GM19099 (cell line): Measurements from ENCODE around the gene TST.

Experiments
- POLR2A ChIP-seq: IDR thresholded peaks from 3 replicates; pipeline ENCODE4 v1.6.1; 2011; ENCODE audit warnings: low read depth; ENCODE audit not compliant: insufficient read length; ENCODE audit errors: extremely low read depth

Gene TST

DNA sequence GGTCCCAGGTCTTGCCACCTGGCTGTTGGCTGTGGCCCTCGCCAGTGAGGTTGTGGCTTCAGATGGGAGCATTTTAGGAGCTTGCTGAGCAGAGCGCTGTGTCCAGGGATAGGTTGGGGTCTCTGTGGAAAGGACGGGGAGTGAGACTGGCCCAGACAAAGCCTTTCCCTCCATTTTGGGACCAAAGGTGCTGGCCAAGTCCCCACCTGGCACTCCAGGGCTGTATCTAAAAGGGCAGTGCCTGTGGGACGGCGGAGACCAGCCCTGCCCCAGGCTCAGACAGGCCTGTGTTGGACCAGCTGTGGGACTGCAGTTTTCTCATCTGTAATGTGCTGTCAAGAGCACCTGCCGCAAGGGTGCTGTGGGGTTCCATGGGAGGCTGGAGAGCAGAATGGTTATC lies 27.3 kb upstream of the TST start:
- no peak for TF ChIP-seq POLR2A

DNA sequence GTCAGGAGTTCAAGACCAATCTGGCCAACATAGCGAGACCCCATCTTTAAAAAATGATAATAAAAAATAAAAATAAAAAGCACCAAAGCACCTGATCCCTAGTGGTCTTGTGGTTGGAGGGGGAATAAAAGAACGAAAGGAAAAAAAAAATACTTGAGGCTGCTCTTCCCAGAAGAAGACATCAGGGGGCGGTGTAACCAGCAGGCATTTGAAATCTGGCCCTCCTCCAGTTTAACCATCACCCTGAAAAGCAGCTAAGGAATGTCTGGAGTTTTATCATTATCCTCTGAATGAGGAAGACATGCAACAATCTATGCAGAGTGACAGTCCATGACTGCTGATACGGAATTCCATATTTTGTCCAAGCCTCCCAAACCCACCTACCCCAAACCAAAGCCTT lies 26.7 kb upstream of the TST start:
- no peak for TF ChIP-seq POLR2A

DNA sequence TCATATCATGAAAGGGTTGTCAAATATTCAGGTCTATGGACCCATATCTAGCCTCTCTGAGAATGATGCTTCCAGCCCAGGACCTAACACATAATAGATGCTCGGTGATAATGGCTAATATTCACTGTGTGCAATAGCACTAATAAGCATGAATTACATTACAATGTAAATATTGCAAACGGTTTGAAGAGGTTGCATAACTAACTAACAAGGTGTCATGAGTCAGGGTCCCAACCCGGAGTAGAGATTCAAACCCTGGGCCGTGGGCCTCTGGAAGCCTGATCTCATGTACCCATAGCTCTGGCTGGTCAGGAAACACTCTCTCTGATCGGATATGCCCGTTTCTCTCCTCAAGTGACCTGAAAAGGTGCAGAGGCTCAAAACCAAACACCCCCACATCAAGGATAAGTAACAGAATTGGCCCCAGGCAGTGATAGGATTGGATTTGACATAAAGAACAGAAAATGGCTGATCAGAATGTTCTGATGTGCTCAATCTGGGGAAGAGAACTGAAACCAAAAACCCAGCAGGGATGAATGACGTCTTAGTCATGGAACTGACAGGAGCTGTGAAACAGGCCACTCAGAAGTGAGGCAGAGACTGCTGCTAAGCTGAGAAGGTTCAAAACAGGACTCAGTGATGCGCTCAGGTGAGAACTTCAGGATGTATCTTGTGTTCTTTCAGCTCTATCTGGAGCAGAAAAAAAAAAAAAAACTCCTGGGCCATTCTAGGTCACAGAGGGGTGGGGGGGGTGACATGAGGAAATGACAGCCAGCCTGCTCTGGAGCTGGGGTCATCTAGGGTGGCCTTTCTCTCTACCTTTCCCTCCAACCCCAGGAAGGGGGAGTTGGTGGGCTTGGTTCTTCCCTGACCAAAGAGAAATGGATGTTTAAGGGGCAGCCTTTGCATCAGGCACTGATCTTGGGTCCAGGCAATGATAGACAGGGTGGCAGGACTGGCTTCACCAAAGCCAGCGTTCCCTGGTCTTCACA lies 25.7 kb upstream of the TST start:
- no peak for TF ChIP-seq POLR2A

DNA sequence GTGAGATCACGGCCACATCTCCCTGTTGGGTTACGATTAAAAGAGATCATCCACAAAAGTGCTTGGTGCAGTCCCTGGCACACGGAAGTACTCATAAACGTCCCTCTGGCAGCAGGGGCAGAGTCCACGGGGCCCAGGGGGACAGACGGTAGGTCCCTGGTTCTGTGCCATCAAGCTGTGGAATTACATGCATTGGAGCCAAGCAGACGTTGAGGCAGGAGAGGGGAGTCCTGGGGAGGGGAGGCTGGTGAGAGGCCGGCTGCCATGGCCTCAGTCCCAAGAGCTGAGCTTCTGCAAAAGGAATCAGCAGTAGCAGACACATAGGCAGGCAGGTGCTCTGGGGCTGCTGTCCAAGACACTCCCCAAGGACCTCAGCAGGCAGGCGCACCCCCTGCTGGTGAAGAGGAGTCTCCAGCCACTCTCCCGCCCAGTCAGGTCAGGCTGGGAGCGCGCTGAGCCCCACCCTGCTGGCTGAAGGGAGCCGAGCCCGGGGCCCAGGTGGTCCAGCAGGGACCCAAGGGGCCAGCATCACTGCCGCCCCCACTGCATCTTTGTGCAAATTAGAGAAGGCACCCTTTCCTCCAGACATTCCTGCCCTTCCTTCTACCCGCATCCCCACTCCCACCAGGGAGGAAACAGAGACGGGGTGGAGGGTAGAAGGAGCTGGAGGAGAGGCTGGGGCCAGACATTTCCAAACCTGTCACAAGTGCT lies 24.7 kb upstream of the TST start:
- no peak for TF ChIP-seq POLR2A

DNA sequence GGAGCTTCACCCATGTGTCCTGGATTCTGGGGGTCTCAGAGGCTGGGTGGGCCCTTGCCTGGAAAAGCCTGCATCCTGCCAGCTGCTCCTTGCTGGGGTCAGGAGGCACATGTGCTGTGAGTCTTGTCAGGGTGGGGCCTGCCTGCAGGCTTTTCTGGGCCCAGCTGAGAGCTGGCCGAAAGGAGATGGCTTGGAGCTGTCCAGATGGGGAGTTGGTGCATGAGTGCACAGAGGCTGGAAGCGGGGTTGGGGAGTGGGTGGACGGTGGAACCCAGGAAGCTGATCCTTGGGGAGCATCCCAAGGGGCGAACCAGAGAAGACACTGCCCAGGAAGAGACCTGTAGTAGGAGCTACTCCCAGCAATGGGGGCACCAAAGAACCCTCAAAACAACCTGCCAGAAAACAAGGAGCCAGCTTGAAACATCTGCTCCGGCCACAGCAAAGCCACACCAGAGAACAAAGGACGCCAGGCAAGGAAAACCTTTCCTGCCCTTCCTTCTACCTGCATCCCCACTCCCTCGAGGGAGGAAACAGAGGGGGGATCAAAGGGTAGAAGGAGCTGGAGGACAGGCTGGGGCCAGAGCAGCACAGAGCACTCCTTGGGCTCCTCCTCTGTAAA lies 24.1 kb upstream of the TST start:
- no peak for TF ChIP-seq POLR2A

DNA sequence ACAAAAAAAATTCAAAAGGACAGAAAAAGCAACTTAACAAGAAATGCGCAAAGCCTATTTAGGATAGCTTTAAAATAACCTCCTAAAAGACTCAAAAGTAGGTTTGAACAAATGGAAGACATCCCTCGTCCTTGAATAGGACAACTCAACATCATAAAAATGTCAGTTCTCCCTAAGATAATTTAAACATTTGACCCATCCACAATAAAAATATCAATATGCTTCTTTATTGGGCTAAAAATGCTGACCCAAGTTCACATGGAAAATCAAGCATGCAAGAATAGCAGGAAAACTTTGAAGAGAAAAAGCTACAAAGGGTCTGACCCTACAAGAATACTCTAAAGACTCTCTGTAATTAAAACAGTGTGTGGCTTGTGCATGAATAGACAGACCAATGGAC lies 20.2 kb upstream of the TST start:
- no peak for TF ChIP-seq POLR2A

DNA sequence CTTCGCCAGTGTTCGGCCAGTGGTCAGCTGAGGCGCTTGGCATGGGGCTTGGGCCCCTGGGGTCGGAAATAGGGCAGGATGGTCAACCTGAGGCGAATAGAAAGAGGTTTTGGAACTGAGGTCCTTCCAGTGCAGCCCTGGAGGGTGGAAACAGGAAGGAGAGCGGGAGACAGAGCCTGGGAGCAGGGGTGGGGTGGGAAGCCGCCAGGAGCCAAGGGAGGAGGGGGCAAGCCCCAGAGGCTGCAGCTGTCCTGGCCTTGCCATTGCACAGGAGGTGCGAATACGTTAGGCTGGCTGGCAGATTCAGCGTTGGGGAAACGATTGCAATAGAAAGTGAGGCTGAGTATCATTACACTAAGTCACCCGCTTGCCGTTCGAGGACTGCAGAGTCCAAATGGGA lies 18.4 kb upstream of the TST start:
- TF ChIP-seq POLR2A, result no peak

DNA sequence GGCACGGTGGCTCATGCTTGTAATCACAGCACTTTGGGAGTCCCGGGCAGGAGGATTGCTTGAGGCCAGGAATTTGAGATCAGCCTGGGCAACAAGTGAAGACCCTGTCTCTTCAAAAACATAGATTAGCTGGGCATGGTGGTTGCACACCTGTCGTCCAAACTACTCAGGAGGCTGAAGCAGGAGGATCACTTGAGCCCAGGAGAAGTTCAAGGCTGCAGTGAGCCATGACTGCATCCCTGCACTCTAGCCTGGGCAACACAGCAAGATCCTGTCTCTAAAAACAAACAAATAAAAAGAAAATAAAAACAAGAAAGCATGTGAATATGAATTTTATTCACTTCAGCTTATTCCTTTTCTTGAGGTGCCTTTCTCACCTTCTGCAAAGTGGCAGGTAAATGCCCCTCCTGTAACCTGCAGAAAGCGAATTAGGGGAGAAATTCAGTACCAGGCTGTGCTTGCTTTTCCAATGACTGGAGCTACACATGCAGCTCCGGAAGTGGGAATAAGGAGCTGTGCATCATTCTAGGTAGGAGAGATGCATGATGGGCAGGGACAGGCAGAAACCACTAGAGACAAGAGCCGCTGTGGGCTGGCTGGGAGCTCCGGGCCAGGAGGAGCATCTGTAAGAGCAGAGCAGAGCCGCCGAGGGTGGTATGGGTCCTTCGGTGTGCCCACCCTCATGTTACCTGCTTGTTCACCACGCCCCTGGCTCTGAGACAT lies 17.6 kb upstream of the TST start:
- TF ChIP-seq POLR2A, result no peak

DNA sequence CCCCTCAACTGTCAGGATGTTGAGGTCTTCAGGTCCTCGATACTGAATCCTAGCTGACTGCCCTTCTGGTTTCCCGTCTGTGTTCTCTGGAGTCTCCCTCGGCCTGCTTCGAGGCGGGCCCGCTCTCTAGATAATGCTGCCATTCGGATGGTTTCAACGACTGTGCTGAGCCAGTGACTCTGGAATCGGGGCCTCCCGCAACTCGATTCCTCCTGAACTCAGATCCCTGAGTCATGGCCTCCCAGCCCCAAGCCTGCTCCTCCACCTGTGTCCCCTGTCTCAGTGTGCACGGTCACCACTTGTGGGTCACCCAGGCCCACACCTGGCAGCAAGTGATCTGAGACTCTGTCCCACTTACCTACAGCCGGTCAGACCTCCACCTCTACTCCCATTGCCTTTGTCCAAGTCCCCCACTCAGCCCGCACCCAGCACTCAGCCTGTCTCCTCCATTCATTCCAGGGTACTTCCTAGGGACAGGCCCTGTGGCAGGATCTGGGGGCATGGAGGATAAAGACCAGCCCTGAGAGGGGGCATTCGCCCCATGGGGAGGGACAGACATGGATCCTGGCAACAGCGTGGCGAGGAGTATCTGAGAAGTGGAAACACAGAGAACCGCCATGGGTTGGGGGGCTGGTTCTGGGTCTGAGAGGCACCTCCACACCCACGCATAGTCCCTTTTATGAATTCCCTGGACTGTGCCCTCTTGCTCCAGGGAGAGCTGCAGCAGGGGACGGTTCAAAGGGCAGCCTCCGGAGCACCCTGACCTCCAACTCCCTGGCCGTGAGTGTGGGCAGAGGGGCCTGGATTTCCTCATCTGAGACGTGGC lies 14.6 kb upstream of the TST start:
- no peak for TF ChIP-seq POLR2A

DNA sequence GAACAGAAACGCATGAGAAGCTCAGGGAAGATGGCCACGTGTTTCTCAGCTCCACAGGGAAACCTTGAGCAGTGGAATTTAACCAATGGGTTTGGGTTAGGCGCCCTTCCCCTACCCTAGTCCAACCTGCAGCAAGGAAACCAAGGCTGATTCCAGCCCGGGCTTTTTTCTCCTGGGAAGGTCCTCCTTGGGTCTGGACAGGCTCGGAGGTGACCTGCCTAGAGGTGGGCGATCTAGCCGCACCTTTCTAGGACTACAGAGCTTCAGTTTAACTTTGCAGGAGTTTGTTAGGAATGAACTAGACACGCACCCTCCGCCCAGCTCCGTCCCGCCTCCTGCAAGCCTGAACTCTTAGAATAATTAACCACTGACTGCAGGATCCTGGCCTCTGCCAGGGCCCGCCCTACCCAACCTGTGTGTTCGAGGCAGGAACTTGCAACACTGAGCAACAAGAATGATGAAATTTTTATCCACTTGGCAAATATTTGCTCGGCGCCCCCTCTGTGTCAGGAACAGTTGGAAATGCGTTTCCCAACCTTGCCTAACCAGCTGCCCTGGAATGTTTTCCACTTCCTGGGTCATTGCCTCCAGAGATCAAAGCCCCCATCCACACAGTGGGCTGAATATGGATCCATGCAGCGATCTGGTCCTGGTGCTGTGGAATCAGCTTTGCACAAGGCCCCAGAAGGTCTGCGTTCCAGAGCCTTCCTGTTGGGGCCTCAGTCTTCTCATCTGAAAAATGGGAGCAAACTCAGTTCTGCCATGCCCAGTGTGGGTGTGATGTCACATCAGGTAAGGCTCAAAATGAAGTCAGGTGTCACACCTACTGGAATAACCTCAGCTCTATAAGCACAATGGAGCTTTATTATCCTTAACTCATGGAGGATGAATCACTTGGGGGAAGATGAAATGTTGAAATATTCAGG lies 13.6 kb upstream of the TST start:
- no peak for TF ChIP-seq POLR2A

DNA sequence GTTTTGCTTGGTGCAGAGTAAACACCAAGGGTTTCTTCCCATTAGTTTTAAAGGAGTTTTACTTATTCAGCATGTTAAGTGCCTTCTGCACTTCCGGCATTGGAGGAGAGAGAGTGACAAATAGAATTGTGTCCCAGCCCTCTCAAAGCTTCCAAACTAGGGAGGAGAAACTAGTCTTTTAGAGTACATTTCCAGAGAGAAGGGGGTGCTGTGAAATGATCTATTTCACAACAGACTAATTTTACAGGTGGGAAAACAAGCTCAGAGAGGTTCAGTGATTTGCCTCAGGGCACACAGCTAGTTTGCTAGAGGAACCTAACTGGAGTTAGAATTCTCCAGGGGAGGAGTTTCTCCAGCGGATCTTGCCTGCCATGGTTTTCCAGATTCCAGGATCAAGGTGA lies 12.9 kb upstream of the TST start:
- no peak for TF ChIP-seq POLR2A

DNA sequence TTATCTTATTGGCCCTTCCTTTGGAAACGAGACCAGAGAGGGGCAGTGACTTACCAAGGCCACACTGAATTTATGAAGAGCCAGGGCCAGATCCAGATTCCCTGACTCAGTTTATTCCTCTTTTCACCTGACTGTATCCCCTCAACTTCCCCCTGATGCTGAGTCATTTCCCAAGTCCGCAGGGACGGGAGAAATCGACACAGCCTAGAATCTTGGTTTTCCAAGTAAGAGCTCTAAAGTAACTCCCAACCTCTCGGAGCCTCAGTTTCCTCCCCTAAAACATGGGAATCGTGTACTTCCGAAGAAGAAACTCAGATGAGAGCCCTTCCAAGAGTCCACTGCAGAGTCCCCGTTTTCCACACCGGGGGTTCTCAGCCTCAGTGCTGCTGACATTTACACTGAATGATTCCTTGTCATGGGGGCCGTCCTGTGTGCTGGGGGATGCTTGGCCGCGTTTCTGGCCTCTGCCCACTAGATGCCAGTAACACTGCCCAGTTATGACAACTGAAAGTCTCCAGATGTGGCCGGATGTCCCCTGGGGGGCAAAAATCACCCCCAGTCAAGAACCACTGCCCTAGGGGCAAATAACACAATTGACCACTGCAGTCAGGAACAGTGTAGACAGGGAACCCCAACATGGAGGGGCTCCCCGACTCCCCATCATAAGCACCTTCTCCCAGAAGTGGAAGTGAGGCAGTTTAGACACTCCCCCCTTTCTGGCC lies 11.5 kb upstream of the TST start:
- TF ChIP-seq POLR2A, result no peak
